Gastrocnemius medialis (tissue), 4 donors: ENCODE measurements around the gene MYLK. TPM values are rescaled to one million over a fixed set of nuclear protein-coding genes. Genes with fewer than 3 reads are reported as not detected.

Experiments used
- ATAC-seq, 2 donors: fragments of 150-250 bp; one replicate each; pipeline ENCODE4 v1.9.1; 2016
- DNase-seq, 2 donors: peaks; one replicate each; pipeline ENCODE4 v3.0.0-alpha.2; 2019
- H3K27ac ChIP-seq, 4 donors: fragments of 200-600 bp; sonication (generic); 1 replicate in 1 of 4; 2 replicates in 3 of 4; pipeline ENCODE4 v1.5.1; 2016 to 2018; ENCODE audit warnings: mild to moderate bottlenecking in 2 of 4, moderate library complexity in 1 of 4
- H3K27me3 ChIP-seq, 3 donors: fragments of 200-600 bp; sonication (generic) in 2 of 3; 1 replicate in 1 of 3; 2 replicates in 2 of 3; pipeline versions ENCODE4 v1.5.1 to v1.6.0; 2016 to 2019; ENCODE audit warnings: mild to moderate bottlenecking in 1 of 3, moderate library complexity in 1 of 3
- H3K36me3 ChIP-seq, 2 donors: fragments of 200-600 bp; sonication (generic) in 1 of 2; one replicate each; pipeline ENCODE4 v1.5.1; 2017 to 2018
- H3K4me1 ChIP-seq, 2 donors: fragments of 200-600 bp; sonication (generic) in 1 of 2; one replicate each; pipeline ENCODE4 v1.5.1; 2016 to 2017; ENCODE audit warnings: mild to moderate bottlenecking in 2 of 2
- H3K4me3 ChIP-seq, 4 donors: fragments of 200-600 bp; sonication (generic) in 3 of 4; 1 replicate in 1 of 4; 2 replicates in 3 of 4; pipeline ENCODE4 v1.5.1; 2016 to 2019; ENCODE audit warnings: mild to moderate bottlenecking in 2 of 4
- H3K9me3 ChIP-seq, 3 donors: fragments of 200-600 bp; sonication (generic) in 2 of 3; 1 replicate in 1 of 3; 2 replicates in 2 of 3; pipeline ENCODE4 v1.5.1; 2016 to 2019
- CTCF ChIP-seq, 5 experiments: fragments of 450-650 bp in 3 of 5; fragments of 200-600 bp in 2 of 5; sonication (generic) in 2 of 5; IDR thresholded peaks in 4 of 5; conservative IDR thresholded peaks in 1 of 5; 1 replicate in 4 of 5; 2 replicates in 1 of 5; pipeline ENCODE4 v1.5.1; 2016 to 2019; ENCODE audit warnings: antibody characterized with exemption in 5 of 5, mild to moderate bottlenecking in 3 of 5, moderate library complexity in 3 of 5
- POLR2A ChIP-seq, 2 donors: fragments of 450-650 bp; IDR thresholded peaks; one replicate each; pipeline ENCODE4 v1.6.1; 2017; ENCODE audit warnings: antibody characterized with exemption in 2 of 2, mild to moderate bottlenecking in 2 of 2, moderate library complexity in 2 of 2
- in situ Hi-C, 4 donors: fragments of 200-750 bp; cut with MboI; loops; one replicate each; pipeline versions ENCODE4 v1.15.0 to v1.8.0; 2017; ENCODE audit warnings: low sequenced_read_pairs in 4 of 4
- intact Hi-C: fragments of 100-400 bp; cut with DNase I; formaldehyde crosslinking; loops from one replicate; pipeline ENCODE4 v1.15.1; 2023; ENCODE audit warnings: low total_unique reads
- total RNA-seq, 4 donors: library from RNA; depleted of rRNA; stranded (reverse); fragments of >200 nt; gene quantifications; one replicate each; pipeline versions ENCODE4 v1.1.0 to v1.2.3, GENCODE V29; 2016

The MYLK gene
- total RNA-seq, 4 donors from 2014 or later = 5.6 to 19.6 (median 8.8) TPM

DNA sequence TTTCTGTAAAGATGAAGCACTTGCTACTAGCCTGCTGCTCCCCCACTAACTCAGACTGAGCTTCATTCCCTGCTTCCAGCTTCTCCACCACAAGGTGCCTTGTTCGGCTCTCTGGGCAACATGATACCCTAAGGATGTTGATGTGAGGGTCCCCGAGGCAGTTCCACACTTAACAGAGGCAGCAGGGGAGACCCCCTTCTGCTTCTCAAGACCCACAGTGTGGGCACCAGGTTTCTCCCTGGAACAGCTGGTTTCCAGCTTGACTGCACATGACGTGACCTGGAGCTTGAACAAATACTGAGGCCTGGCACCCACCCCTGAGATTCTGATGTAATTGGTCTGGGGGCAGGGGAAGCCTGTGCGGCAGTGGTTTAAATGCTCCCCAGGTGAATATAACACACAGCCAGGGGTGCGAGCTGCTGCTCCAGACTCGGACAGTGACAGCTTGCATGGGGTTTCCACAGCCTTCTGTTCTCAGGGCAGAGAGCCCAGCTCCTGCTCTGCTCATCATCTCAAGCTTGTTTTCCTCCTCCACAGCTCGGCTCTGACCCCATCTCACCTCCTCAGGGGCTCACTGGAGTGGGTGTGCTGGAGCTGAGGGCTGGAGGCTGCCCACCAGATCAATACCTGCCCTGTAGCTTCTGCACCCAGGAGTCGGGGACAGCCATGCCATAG lies 204.3 kb downstream of the MYLK start:
- Histone ChIP-seq H3K36me3 (no peaks in the 10 kb centered on the region), H3K9me3 (no peaks in the 10 kb centered on the region), H3K27me3 (no peaks in the 10 kb centered on the region), H3K27ac (no peak overlapping the region), H3K4me1 (no peaks in the 10 kb centered on the region), H3K4me3 (no peak overlapping the region)
- TF ChIP-seq POLR2A (IDR thresholded peaks at IDR 0.05) = no peak
- no peak for TF ChIP-seq CTCF (IDR thresholded peaks at IDR 0.05 in 4 of 5, conservative IDR thresholded peaks at IDR 0.05 in 1 of 5)
- in situ Hi-C loops = no loop called here
- ATAC-seq (no peak), DNase-seq (no peak)
- intact Hi-C loops = no loop called here

- H3K27me3 ChIP-seq = no peaks in the 10 kb centered on the region
- intact Hi-C loops (no loop called here), in situ Hi-C loops (no loop called here)
- H3K9me3 ChIP-seq = no peaks in the 10 kb centered on the region
- ATAC-seq = peak in 1 of 2 donors; percentile 53
- peak overlapping the region in 1 of 4 donors; percentile 13 for H3K27ac ChIP-seq
- H3K36me3 ChIP-seq = no peaks in the 10 kb centered on the region
- no peaks in the 10 kb centered on the region for H3K4me1 ChIP-seq
- TF ChIP-seq POLR2A (IDR thresholded peaks at IDR 0.05) (no peak), CTCF (IDR thresholded peaks at IDR 0.05 in 4 of 5, conservative IDR thresholded peaks at IDR 0.05 in 1 of 5) (no peak)
- no peak overlapping the region for H3K4me3 ChIP-seq
- no peak for DNase-seq
Observed at GRCh38 chr3:123678108-123678511, 206.0 kb downstream of the MYLK start.

- no peaks in the 10 kb centered on the region for H3K27me3 ChIP-seq
- H3K9me3 ChIP-seq = no peaks in the 10 kb centered on the region
- in situ Hi-C loops (no loop called here), intact Hi-C loops (no loop called here)
- no peak overlapping the region for H3K27ac ChIP-seq
- no peaks in the 10 kb centered on the region for H3K36me3 ChIP-seq
- ATAC-seq (no peak), DNase-seq (no peak)
- peaks cover 0 to 2% of the 10 kb centered on the region in 2 donors for H3K4me1 ChIP-seq
- H3K4me3 ChIP-seq = no peak overlapping the region
- TF ChIP-seq CTCF (IDR thresholded peaks at IDR 0.05 in 4 of 5, conservative IDR thresholded peaks at IDR 0.05 in 1 of 5) (no peak), POLR2A (IDR thresholded peaks at IDR 0.05) (no peak)
Observed at GRCh38 chr3:123672429-123673146, 211.5 kb downstream of the MYLK start.

GRCh38 chr3:123670743-123671142 lies 213.4 kb downstream of the MYLK start:
- no peaks in the 10 kb centered on the region for H3K27me3 ChIP-seq
- H3K9me3 ChIP-seq = no peaks in the 10 kb centered on the region
- H3K27ac ChIP-seq = no peak overlapping the region
- intact Hi-C loops (no loop called here), in situ Hi-C loops (no loop called here)
- ATAC-seq = no peak
- no peak for TF ChIP-seq POLR2A (IDR thresholded peaks at IDR 0.05)
- TF ChIP-seq CTCF (IDR thresholded peaks at IDR 0.05 in 4 of 5, conservative IDR thresholded peaks at IDR 0.05 in 1 of 5) = no peak
- no peak for DNase-seq
- H3K4me3 ChIP-seq = no peak overlapping the region
- peaks cover 0 to 6% of the 10 kb centered on the region in 2 donors for H3K4me1 ChIP-seq
- H3K36me3 ChIP-seq = no peaks in the 10 kb centered on the region
